Tibial artery (tissue), 4 donors: ENCODE results near the gene SLC47A1.

Experiments
- DNase-seq, 2 donors: peaks; one replicate each; pipeline ENCODE4 v3.0.0-alpha.2; 2019
- H3K27ac ChIP-seq, 2 donors: fragments of 200-600 bp; sonication (generic) in 1 of 2; 1 replicate in 1 of 2; 2 replicates in 1 of 2; pipeline ENCODE4 v1.5.1; 2018 to 2019; ENCODE audit warnings: mild to moderate bottlenecking in 1 of 2
- H3K27me3 ChIP-seq, 2 donors: fragments of 200-600 bp; sonication (generic) in 1 of 2; one replicate each; pipeline versions ENCODE4 v1.5.1 to v1.6.0; 2016 to 2019
- H3K36me3 ChIP-seq, 3 donors: fragments of 200-600 bp; sonication (generic) in 2 of 3; one replicate each; pipeline ENCODE4 v1.5.1; 2016 to 2019; ENCODE audit warnings: mild to moderate bottlenecking in 2 of 3
- H3K4me1 ChIP-seq, 4 donors: fragments of 200-600 bp; sonication (generic) in 2 of 4; 1 replicate in 3 of 4; 2 replicates in 1 of 4; pipeline ENCODE4 v1.5.1; 2016 to 2019
- H3K4me3 ChIP-seq, 2 donors: fragments of 200-600 bp; sonication (generic) in 1 of 2; 1 replicate in 1 of 2; 2 replicates in 1 of 2; pipeline ENCODE4 v1.5.1; 2018 to 2019; ENCODE audit warnings: mild to moderate bottlenecking in 2 of 2
- H3K9me3 ChIP-seq, 3 donors: fragments of 200-600 bp; sonication (generic) in 1 of 3; one replicate each; pipeline ENCODE4 v1.5.1; 2016 to 2019
- intact Hi-C: fragments of 100-400 bp; cut with DNase I; formaldehyde crosslinking; loops from one replicate; pipeline ENCODE4 v1.15.0; 2023; ENCODE audit warnings: low total_unique reads
- TF ChIP-seq, protein P1 (sequence below), 2 experiments: fragments of 200-600 bp in 1 of 2; fragments of 450-650 bp in 1 of 2; IDR thresholded peaks; one replicate each; pipeline ENCODE4 v1.5.1; 2017 to 2019; ENCODE audit warnings: antibody characterized with exemption in 2 of 2, mild to moderate bottlenecking in 1 of 2, moderate library complexity in 1 of 2

SLC47A1 gene

DNA sequence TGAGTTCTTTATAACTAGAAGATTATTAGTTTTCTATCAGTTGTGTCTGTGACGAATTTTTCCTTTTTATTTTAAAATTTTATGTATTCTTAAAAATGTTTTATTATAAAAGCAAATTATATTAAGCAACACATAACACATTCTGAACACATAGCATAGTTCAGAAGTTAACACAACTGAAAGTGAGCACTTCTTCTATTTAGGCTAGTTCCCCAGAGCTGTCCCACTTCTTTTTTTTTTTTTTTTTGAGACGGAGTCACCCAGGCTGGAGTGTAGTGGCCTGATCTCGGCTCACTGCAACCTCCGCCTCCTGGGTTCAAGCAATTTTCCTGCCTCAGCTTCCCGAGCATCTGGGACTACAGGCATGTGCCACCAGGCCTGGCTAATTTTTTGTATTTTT is 77.2 kb downstream of the SLC47A1 start:
- intact Hi-C loops, result no loop called here
- TF ChIP-seq, protein P1, sequence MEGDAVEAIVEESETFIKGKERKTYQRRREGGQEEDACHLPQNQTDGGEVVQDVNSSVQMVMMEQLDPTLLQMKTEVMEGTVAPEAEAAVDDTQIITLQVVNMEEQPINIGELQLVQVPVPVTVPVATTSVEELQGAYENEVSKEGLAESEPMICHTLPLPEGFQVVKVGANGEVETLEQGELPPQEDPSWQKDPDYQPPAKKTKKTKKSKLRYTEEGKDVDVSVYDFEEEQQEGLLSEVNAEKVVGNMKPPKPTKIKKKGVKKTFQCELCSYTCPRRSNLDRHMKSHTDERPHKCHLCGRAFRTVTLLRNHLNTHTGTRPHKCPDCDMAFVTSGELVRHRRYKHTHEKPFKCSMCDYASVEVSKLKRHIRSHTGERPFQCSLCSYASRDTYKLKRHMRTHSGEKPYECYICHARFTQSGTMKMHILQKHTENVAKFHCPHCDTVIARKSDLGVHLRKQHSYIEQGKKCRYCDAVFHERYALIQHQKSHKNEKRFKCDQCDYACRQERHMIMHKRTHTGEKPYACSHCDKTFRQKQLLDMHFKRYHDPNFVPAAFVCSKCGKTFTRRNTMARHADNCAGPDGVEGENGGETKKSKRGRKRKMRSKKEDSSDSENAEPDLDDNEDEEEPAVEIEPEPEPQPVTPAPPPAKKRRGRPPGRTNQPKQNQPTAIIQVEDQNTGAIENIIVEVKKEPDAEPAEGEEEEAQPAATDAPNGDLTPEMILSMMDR (IDR thresholded peaks at IDR 0.05), result no peak

DNA sequence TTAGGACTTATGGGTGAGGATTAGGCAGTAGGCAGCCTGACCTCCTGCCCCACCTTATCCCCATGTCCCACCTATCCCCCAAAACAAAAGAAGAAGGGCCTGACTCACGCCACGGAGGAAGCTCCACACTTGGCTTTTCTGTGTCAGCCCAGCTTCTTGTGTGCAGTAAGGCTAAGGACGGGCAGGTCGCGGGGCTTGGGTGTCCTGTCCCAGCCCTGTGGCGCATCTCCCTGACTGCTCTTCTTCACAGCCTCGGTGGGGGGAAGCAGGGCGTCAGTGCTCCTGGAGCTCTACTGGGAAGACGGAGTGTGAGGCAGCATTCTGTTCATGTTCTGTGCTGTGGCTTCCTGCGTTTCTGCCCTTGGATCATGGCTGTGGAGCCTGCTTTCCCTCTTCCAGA is 80.3 kb downstream of the SLC47A1 start:
- Histone ChIP-seq H3K36me3 (no peaks in the 10 kb centered on the region), H3K27ac (no peak overlapping the region), H3K9me3 (peaks cover 0 to 19% (median 11%) of the 10 kb centered on the region in 3 donors), H3K27me3 (no peaks in the 10 kb centered on the region), H3K4me3 (no peak overlapping the region), H3K4me1 (no peaks in the 10 kb centered on the region)
- intact Hi-C loops, result no loop called here
- DNase-seq, result no peak
- TF ChIP-seq, protein P1 (IDR thresholded peaks at IDR 0.05), result no peak

More for the DNA sequence above, 77.2 kb downstream of the SLC47A1 start:
- H3K9me3 ChIP-seq, result no peaks in the 10 kb centered on the region
- H3K36me3 ChIP-seq, result no peaks in the 10 kb centered on the region
- H3K4me3 ChIP-seq, result no peak overlapping the region
- no peaks in the 10 kb centered on the region for H3K4me1 ChIP-seq
- no peak for DNase-seq
- H3K27me3 ChIP-seq, result no peaks in the 10 kb centered on the region
- no peak overlapping the region for H3K27ac ChIP-seq

DNA sequence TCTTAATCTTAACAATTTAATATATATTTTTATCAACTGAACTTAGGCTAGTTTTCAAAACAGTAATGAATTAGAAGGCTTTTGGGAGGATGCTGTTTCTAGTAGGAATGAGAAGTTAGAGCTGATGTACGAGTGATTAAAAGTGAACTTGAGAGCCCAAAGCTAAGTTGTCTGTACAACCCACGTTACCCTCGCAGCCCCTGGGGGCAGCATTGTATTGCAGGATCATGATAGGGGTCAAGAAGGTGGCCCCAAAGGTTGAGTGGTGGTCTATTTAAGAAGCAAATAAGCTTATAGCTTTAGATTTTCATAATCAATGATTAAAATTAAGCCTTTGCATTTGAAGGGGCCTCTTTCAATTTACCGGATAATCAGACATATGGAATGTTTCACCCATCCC is 81.2 kb downstream of the SLC47A1 start:
- TF ChIP-seq, protein P1 (IDR thresholded peaks at IDR 0.05), result no peak
- Histone ChIP-seq H3K9me3 (peaks cover 0 to 28% (median 20%) of the 10 kb centered on the region in 3 donors), H3K4me1 (no peaks in the 10 kb centered on the region), H3K4me3 (no peak overlapping the region), H3K27ac (no peak overlapping the region), H3K27me3 (no peaks in the 10 kb centered on the region), H3K36me3 (no peaks in the 10 kb centered on the region)
- DNase-seq, result no peak
- intact Hi-C loops, result no loop called here

DNA sequence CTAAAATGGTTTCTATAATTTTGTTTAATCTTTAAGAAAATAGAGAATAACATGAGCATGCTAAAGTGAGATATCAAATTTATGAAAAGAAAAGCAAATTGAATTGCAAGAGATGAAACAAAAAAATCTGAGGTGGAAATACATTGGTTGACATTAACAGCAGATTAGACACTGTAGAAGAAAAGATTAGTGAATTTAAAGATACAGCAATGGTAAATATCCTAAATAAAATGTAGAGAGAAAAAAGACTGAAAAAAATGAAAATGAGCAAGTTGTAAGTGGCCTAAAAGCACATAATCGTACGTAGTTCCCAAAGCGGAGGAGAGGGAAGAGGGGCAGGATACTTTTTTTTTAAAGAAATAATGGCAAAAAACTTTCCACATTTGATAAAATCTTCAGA is 84.4 kb downstream of the SLC47A1 start:
- TF ChIP-seq, protein P1 (IDR thresholded peaks at IDR 0.05), result no peak
- H3K27ac ChIP-seq, result no peak overlapping the region
- no peaks in the 10 kb centered on the region for H3K36me3 ChIP-seq
- no peak for DNase-seq
- intact Hi-C loops, result no loop called here
- no peaks in the 10 kb centered on the region for H3K27me3 ChIP-seq
- no peak overlapping the region for H3K4me3 ChIP-seq
- H3K4me1 ChIP-seq, result no peaks in the 10 kb centered on the region
- peaks cover 2 to 51% (median 40%) of the 10 kb centered on the region in 3 donors for H3K9me3 ChIP-seq

DNA sequence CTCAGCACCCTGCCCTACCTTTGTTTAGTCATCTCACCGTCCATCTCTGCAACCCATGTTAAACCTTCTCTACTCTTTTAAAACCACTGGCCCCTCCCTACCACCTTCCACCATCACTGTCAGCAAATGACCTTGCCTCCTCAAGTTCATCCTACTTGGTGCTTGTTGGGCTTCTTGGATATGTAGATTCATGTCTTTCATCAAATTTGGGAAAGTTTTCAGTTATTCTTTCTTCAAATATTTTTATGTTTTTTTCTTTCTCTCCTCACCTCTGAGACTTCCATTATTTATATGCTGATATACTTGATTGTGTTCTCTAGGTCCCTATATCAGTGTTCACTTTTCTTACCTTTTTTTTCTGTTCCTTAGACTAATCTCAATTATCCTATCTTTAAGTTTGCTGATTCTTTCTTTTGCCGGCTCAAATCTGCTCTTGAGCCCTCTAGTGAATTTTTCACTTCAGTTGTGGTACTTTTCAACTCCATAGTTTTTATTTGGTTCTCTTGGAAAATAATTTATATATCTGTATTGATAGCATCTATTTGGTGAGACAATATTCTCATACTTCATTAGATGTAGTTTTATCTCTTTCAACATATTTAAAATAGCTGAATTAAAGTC is 86.2 kb downstream of the SLC47A1 start:
- Histone ChIP-seq H3K4me3 (no peak overlapping the region), H3K9me3 (peaks cover 2 to 51% (median 40%) of the 10 kb centered on the region in 3 donors), H3K4me1 (no peaks in the 10 kb centered on the region), H3K36me3 (no peaks in the 10 kb centered on the region), H3K27me3 (no peaks in the 10 kb centered on the region), H3K27ac (no peak overlapping the region)
- TF ChIP-seq, protein P1 (IDR thresholded peaks at IDR 0.05), result no peak
- no peak for DNase-seq
- intact Hi-C loops, result no loop called here

DNA sequence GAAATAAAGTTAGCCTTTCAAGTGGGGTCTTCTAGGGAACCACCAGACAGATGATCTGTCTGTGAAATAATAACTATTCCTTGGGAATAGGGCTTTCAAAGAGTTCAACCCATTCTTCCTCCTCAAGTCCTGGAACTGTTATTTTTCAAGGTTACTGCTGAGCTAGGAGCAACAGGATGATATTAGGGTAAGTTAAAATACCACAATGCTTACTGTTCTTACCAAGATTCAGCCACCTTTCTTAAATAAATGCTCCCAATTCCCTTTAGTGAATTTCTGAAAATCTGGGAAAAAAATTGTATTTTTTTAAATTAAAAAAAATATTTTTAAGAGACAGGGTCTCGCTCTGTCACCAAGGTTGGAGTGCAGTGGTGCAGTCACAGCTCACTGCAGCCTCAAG is 88.0 kb downstream of the SLC47A1 start:
- Histone ChIP-seq H3K4me1 (no peaks in the 10 kb centered on the region), H3K4me3 (no peak overlapping the region), H3K9me3 (peaks cover 2 to 51% (median 40%) of the 10 kb centered on the region in 3 donors), H3K36me3 (no peaks in the 10 kb centered on the region), H3K27me3 (no peaks in the 10 kb centered on the region), H3K27ac (no peak overlapping the region)
- no peak for DNase-seq
- TF ChIP-seq, protein P1 (IDR thresholded peaks at IDR 0.05), result no peak
- intact Hi-C loops, result no loop called here
